ENCODE results near the gene PARD3B. TPM values are rescaled to one million over a fixed set of nuclear protein-coding genes. Genes with fewer than 3 reads are reported as not detected.

The PARD3B gene
- total RNA-seq, 2 donors from 2014 or later = 0.52 TPM; not detected in 1

DNA sequence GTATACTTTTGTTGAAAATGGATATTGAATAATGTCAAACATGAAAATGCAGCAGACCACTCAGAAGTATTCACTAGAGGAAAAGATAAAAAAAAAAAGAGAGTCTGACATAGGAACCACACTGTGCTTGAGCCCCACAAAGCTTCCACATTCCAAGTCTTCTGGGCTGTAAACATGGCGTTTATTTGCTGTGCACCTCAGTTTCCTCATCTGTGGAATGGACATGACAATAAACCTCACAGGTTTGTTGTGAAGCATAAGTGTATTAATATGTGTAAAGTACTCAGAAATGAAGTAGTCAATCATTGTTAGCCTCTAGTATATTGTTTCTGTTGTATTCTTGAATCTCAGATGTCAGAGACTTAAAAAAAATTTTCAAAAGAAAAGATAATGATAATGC, 611.2 kb downstream of the PARD3B start:
- H3K4me3 Mint-ChIP-seq = no peak overlapping the region
- H3K27ac Mint-ChIP-seq = no peak overlapping the region
- no peaks in the 10 kb centered on the region for H3K4me1 Mint-ChIP-seq (ENCODE audit: low read depth in 2 of 2)
- no peak for DNase-seq (ENCODE audit: low spot score)
- H3K9me3 Mint-ChIP-seq = peaks cover 8% of the 10 kb centered on the region
- H3K36me3 Mint-ChIP-seq = no peaks in the 10 kb centered on the region
- H3K27me3 Mint-ChIP-seq = no peaks in the 10 kb centered on the region
- ATAC-seq = no peak

DNA sequence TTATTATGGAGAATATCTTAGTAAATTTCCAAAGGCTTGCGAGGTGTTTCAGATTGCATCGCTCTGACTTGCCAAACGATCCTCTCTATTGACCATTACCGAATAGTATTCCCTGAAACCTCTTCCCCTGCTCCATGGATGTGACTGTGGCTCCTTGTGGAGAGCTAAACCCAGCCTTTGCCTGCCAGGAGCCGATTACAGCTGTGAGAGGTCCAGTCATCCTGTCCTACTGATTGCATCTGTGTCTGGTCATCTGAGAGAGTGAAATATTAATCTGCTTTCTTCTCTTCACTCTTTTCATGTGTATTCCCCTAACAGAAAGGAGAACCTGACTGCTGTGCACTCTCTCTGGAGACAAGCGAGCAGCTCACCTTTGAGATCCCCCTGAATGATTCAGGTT, 613.1 kb downstream of the PARD3B start:
- DNase-seq (ENCODE audit: low spot score) = no peak

GRCh38 chr2:205161156-205161839, 616.0 kb downstream of the PARD3B start:
- no peaks in the 10 kb centered on the region for H3K9me3 Mint-ChIP-seq
- H3K36me3 Mint-ChIP-seq = no peaks in the 10 kb centered on the region
- DNase-seq (ENCODE audit: low spot score) = no peak
- no peaks in the 10 kb centered on the region for H3K27me3 Mint-ChIP-seq
- no peaks in the 10 kb centered on the region for H3K4me1 Mint-ChIP-seq (ENCODE audit: low read depth in 2 of 2)
- H3K27ac Mint-ChIP-seq = no peak overlapping the region
- H3K4me3 Mint-ChIP-seq = no peak overlapping the region
- peak in 1 of 2 donors; percentile 40 for ATAC-seq

More for the DNA sequence above, 613.1 kb downstream of the PARD3B start:
- H3K4me1 Mint-ChIP-seq (ENCODE audit: low read depth in 2 of 2) = no peaks in the 10 kb centered on the region
- H3K4me3 Mint-ChIP-seq = no peak overlapping the region
- peaks cover 5% of the 10 kb centered on the region for H3K9me3 Mint-ChIP-seq
- no peaks in the 10 kb centered on the region for H3K36me3 Mint-ChIP-seq
- H3K27me3 Mint-ChIP-seq = no peaks in the 10 kb centered on the region
- no peak overlapping the region for H3K27ac Mint-ChIP-seq
- ATAC-seq = no peak

DNA sequence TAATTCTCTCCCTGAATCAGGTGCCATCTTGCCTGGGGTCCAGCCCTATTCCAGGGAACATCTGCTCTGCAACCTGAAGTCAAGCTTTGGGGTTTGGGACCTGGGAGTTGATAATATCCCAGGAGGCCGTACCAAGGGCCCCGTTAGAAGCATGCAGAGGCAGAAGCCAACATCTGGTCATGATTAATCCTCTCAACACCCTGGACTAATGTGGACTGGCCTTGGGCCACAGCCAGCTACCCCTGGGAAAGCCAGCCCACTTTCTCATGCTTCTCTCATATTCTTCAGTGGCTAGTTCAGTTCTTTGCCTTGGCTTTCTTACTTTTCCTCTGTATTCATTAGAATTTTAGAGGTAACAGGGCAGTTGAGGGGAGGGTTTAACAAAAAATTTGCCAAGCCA, 621.5 kb downstream of the PARD3B start:
- Mint-ChIP-seq H3K27me3 (no peaks in the 10 kb centered on the region), H3K4me1 (ENCODE audit: low read depth in 2 of 2) (peaks cover 0 to 5% of the 10 kb centered on the region in 2 donors), H3K27ac (no peak overlapping the region), H3K36me3 (no peaks in the 10 kb centered on the region), H3K4me3 (no peak overlapping the region), H3K9me3 (no peaks in the 10 kb centered on the region)
- no peak for DNase-seq (ENCODE audit: low spot score)
- ATAC-seq = no peak

GRCh38 chr2:205169012-205169411, 623.7 kb downstream of the PARD3B start:
- ATAC-seq (no peak), DNase-seq (ENCODE audit: low spot score) (no peak)
- Mint-ChIP-seq H3K27ac (no peak overlapping the region), H3K36me3 (no peaks in the 10 kb centered on the region), H3K4me1 (ENCODE audit: low read depth in 2 of 2) (peaks cover 0 to 5% of the 10 kb centered on the region in 2 donors), H3K4me3 (no peak overlapping the region), H3K9me3 (no peaks in the 10 kb centered on the region), H3K27me3 (no peaks in the 10 kb centered on the region)

- Mint-ChIP-seq H3K4me1 (ENCODE audit: low read depth in 2 of 2) (peaks cover 0 to 5% of the 10 kb centered on the region in 2 donors), H3K27ac (no peak overlapping the region), H3K27me3 (no peaks in the 10 kb centered on the region), H3K9me3 (no peaks in the 10 kb centered on the region), H3K36me3 (no peaks in the 10 kb centered on the region), H3K4me3 (no peak overlapping the region)
- ATAC-seq (no peak), DNase-seq (ENCODE audit: low spot score) (no peak)
Observed at GRCh38 chr2:205169464-205169863, 624.2 kb downstream of the PARD3B start.

- H3K27ac Mint-ChIP-seq = no peak overlapping the region
- no peaks in the 10 kb centered on the region for H3K27me3 Mint-ChIP-seq
- ATAC-seq = no peak
- no peaks in the 10 kb centered on the region for H3K36me3 Mint-ChIP-seq
- H3K4me1 Mint-ChIP-seq (ENCODE audit: low read depth in 2 of 2) = peaks cover 0 to 5% of the 10 kb centered on the region in 2 donors
- H3K4me3 Mint-ChIP-seq = no peak overlapping the region
- H3K9me3 Mint-ChIP-seq = no peaks in the 10 kb centered on the region
- DNase-seq (ENCODE audit: low spot score) = no peak
Observed at GRCh38 chr2:205170399-205170798, 625.1 kb downstream of the PARD3B start.

- no peaks in the 10 kb centered on the region for H3K9me3 Mint-ChIP-seq
- ATAC-seq (no peak), DNase-seq (ENCODE audit: low spot score) (no peak)
- H3K4me1 Mint-ChIP-seq (ENCODE audit: low read depth in 2 of 2) = peaks cover 0 to 5% of the 10 kb centered on the region in 2 donors
- H3K36me3 Mint-ChIP-seq = no peaks in the 10 kb centered on the region
- no peaks in the 10 kb centered on the region for H3K27me3 Mint-ChIP-seq
- H3K27ac Mint-ChIP-seq = no peak overlapping the region
- H3K4me3 Mint-ChIP-seq = no peak overlapping the region
Observed at GRCh38 chr2:205171261-205171940, 626.1 kb downstream of the PARD3B start.

- Mint-ChIP-seq H3K27ac (no peak overlapping the region), H3K36me3 (no peaks in the 10 kb centered on the region), H3K4me3 (no peak overlapping the region)
Observed at GRCh38 chr2:205175831-205176230, 630.6 kb downstream of the PARD3B start.

DNA sequence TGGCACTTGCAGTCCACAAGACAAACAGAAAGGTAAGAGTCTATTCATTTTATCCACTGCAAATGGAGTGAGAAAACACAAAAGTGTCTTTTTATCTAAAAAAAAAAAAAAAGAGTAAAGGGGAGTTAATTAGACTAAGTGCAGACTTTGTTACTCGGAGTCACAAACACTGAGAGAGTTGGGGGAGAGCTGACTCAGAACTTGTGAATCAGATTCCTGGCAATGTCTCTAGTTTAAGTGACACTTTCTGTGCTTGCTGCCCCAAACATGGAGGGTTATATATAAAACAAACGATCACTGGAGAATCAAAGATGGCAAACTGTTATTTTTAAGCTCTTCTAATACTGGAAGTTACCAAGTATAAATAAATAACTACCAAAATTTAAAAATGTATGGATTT, 631.3 kb downstream of the PARD3B start:
- Mint-ChIP-seq H3K36me3 (no peaks in the 10 kb centered on the region), H3K4me1 (ENCODE audit: low read depth in 2 of 2) (no peaks in the 10 kb centered on the region), H3K4me3 (no peak overlapping the region), H3K9me3 (no peaks in the 10 kb centered on the region), H3K27me3 (no peaks in the 10 kb centered on the region), H3K27ac (no peak overlapping the region)
- DNase-seq (ENCODE audit: low spot score) = no peak
- ATAC-seq = no peak

More at GRCh38 chr2:205175831-205176230, 630.6 kb downstream of the PARD3B start:
- Mint-ChIP-seq H3K4me1 (ENCODE audit: low read depth in 2 of 2) (no peaks in the 10 kb centered on the region), H3K27me3 (no peaks in the 10 kb centered on the region), H3K9me3 (no peaks in the 10 kb centered on the region)
- ATAC-seq (no peak), DNase-seq (ENCODE audit: low spot score) (no peak)

DNA sequence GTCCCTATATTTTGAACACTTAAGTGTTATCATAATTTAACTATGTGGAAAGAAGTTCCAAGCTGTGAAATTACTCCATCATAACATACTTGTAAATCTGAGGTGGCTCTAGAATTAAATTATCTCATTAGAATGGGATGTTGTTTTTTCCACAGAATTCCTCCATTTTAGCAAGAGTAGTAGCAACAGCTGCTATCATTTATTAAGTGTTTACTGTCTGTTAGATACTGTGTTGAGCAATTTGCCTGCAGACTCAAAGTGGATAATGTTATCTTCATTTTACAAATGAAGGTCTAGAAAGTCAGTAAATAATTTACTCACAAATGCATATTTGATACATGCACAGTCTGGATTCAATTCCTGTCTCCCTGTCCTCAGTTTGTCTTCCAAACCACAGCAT, 632.3 kb downstream of the PARD3B start:
- no peak overlapping the region for H3K27ac Mint-ChIP-seq
- ATAC-seq (no peak), DNase-seq (ENCODE audit: low spot score) (no peak)
- no peaks in the 10 kb centered on the region for H3K27me3 Mint-ChIP-seq
- no peaks in the 10 kb centered on the region for H3K9me3 Mint-ChIP-seq
- H3K4me1 Mint-ChIP-seq (ENCODE audit: low read depth in 2 of 2) = no peaks in the 10 kb centered on the region
- no peaks in the 10 kb centered on the region for H3K36me3 Mint-ChIP-seq
- no peak overlapping the region for H3K4me3 Mint-ChIP-seq

GRCh38 chr2:205180730-205181129, 635.5 kb downstream of the PARD3B start:
- H3K27me3 Mint-ChIP-seq = no peaks in the 10 kb centered on the region
- no peaks in the 10 kb centered on the region for H3K4me1 Mint-ChIP-seq (ENCODE audit: low read depth in 2 of 2)
- H3K4me3 Mint-ChIP-seq = no peak overlapping the region
- ATAC-seq = no peak
- no peak overlapping the region for H3K27ac Mint-ChIP-seq
- H3K36me3 Mint-ChIP-seq = no peaks in the 10 kb centered on the region
- no peak for DNase-seq (ENCODE audit: low spot score)
- no peaks in the 10 kb centered on the region for H3K9me3 Mint-ChIP-seq

DNA sequence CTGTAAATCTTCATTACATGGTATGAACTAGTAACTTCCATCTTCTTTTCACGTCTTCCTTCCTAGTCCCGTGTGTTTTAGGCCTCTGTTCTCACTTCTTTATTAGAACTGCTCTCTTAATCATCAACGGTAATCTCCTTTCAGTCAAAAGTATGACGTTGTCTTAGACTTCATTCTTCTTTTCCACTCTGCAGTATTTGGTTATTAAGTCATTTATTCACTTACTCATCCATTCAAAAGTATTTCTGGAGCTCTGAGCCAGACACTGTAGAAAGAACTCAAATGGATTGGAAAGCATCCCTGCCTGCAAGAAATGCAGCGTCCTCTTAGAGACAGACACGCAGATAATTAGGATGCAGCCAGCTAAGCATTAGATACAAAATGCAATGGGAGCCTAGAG, 642.5 kb downstream of the PARD3B start:
- no peaks in the 10 kb centered on the region for H3K27me3 Mint-ChIP-seq
- ATAC-seq = no peak

GRCh38 chr2:205188239-205189138, 643.2 kb downstream of the PARD3B start:
- Mint-ChIP-seq H3K27ac (no peak overlapping the region), H3K4me3 (no peak overlapping the region), H3K4me1 (ENCODE audit: low read depth in 2 of 2) (no peaks in the 10 kb centered on the region), H3K9me3 (no peaks in the 10 kb centered on the region), H3K36me3 (no peaks in the 10 kb centered on the region), H3K27me3 (no peaks in the 10 kb centered on the region)
- no peak for ATAC-seq
- DNase-seq (ENCODE audit: low spot score) = no peak

More for the DNA sequence above, 642.5 kb downstream of the PARD3B start:
- Mint-ChIP-seq H3K36me3 (no peaks in the 10 kb centered on the region), H3K9me3 (no peaks in the 10 kb centered on the region), H3K27ac (no peak overlapping the region), H3K4me3 (no peak overlapping the region), H3K4me1 (ENCODE audit: low read depth in 2 of 2) (no peaks in the 10 kb centered on the region)
- DNase-seq (ENCODE audit: low spot score) = no peak

Data from natural killer cell treated with Interleukin-12 subunit alpha and Interleukin-12 subunit beta and Interleukin-15 and Interleukin-18, amount 100 ng/mL, for 72 hours (primary cell).